Dedifferentiated amniotic fluid mesenchymal stem cell (primary cell): ENCODE data around the gene IFITM2.
"Not testable (repeated sequence)": the region's sequence is repeated elsewhere in the genome, so short reads cannot be mapped to it uniquely, and the experiment has no call there.

Experiments used
- DNase-seq: peaks from one replicate; pipeline ENCODE4 v3.0.0-alpha.2; 2016; ENCODE audit errors: extremely low spot score

The IFITM2 gene

DNA sequence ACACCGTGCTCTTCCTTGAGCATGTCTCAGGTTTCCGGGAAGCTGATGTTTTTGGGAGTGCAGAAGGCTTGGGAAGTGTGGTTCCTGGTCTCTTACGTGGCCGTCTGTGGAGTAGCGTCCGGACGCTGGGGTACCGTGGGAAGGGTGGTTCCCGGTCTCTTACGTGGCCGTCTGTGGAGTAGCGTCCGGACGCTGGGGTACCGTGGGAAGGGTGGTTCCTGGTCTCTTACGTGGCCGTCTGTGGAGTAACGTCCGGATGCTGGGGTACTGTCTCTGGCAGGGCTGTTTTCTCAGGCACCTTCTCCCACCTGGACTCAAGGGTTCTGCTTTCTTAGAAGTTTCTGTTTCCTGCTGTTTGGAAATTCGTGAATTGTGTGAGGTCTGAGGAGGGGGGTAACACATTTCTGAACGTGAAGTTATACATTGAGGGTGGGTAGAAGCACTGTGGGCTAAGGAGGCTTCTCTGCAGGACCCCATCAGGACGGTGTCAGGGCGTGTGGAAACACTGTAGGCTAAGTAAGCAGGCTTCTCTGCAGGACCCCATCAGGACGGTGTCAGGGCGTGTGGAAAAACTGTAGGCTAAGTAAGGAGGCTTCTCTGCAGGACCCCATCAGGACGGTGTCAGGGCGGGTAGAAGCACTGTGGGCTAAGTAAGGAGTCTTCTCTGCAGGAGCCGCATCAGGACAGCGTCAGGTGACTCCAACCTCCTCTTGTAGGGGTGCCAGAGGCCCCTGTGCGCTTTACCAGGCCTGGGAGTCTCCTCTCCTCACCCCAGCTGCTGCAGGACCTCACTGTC is 18.4 kb downstream of the IFITM2 start:
- no peak for DNase-seq

- DNase-seq = no peak
Observed at GRCh38 chr11:326592-326841, 18.9 kb downstream of the IFITM2 start.

- no peak for DNase-seq
Observed at GRCh38 chr11:326842-327580, 19.4 kb downstream of the IFITM2 start.

DNA sequence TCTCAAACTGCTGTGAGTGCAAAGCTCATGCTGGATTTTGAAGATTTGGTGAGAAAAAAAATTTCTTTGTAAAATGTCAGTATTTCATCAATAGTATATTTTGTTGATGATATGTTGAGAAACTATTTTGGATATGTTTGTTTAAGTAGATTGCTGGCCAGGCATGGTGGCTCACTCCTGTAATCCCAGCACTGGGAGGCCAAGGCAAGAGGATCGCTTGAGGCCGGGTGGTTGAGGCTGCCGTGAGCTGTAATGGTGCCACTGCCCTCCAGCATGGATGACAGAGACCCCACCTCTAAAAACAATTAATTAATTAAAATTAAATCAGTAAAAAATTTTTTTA is 19.9 kb downstream of the IFITM2 start:
- DNase-seq = no peak

- DNase-seq = no peak
Observed at GRCh38 chr11:328012-328411, 20.4 kb downstream of the IFITM2 start.

GRCh38 chr11:328516-329100 is 21.0 kb downstream of the IFITM2 start:
- not testable (repeated sequence) for DNase-seq

DNA sequence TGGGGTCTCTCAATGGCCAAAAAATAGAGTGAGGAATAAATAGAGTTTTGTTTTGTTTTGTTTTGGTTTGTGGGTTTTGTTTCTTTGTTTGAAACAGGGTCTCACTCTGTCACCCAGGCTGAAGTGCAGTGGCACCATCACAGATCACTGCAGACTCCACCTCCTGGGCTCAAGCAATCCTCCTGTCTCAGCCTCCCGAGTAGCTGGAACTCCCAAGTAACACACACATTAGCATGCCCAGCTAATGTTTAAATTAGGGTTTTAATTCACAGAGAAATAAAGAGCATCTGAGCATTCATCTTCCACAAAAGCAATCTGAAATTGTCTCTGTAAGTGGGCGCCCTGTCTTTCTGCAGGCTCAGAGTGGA is 22.3 kb downstream of the IFITM2 start:
- no peak for DNase-seq

- DNase-seq = no peak
Observed at GRCh38 chr11:330307-330693, 22.7 kb downstream of the IFITM2 start.

DNA sequence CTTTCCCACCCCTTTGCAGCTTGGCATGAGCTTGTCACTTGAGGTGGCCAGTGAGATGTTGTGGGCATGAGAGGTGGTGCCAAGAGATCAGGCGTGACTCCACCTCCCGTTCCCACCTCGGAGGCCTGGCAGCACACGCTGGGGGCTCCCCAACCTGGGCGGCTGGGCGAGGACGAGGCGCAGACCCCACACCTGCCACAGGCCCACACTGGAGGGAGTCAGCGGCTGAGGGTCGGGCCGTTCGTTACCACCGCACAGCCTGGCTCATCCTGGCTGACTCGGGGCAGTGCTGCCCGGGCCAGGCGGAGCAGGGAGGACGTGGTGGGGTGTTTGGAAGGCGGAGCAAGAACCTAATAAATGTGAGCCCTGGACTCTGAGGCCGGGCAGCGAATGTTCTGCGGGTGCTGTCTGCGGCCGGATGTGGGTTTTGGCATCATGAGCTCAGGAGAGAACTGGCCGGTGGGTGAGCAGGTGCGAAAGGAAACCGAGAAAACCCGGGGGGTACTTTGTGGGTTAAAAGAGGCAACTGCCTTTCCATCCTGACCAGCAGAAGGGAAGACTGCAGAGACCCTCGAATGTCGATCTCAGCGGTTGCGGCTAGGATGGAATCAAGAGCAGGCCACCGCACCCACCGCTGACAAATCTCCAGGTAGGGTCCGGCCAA is 23.2 kb downstream of the IFITM2 start:
- no peak for DNase-seq

DNA sequence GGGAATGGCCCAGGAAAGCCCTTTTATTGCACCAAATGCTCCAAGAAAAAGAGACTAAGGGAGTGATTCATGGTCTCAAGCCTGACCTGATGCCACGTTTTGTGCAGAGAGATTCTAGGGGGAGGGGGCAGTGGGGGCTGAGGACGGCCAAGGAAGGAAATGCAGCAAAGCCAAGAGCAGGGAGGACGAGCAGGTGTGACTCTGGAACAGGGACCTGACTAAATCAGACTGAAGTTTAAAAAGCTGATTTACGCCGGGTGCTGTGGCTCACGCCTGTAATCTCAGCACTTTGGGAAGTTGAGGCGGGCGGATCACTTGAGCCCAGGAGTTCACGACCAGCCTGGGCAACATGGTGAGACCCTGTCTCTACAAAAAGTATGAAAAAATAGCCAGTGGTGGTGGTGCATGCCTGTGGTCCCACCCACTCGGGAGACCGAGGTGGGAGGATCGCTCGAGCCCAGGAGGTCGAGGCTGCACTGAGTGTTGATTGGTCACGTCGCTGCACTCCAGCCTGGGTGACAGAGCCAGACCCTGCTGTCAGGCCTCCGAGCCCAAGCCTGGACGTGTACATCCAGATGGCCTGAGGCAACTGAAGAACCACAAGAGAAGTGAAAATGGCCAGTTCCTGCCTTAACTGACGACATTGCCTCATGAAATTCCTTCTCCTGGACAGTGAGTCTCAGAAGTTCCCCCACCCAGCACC is 23.9 kb downstream of the IFITM2 start:
- no peak for DNase-seq

- DNase-seq = no peak
Observed at GRCh38 chr11:332651-333480, 25.2 kb downstream of the IFITM2 start.

GRCh38 chr11:333616-334263 is 26.1 kb downstream of the IFITM2 start:
- DNase-seq = not testable (repeated sequence)

- no peak for DNase-seq
Observed at GRCh38 chr11:334264-334994, 26.8 kb downstream of the IFITM2 start.

DNA sequence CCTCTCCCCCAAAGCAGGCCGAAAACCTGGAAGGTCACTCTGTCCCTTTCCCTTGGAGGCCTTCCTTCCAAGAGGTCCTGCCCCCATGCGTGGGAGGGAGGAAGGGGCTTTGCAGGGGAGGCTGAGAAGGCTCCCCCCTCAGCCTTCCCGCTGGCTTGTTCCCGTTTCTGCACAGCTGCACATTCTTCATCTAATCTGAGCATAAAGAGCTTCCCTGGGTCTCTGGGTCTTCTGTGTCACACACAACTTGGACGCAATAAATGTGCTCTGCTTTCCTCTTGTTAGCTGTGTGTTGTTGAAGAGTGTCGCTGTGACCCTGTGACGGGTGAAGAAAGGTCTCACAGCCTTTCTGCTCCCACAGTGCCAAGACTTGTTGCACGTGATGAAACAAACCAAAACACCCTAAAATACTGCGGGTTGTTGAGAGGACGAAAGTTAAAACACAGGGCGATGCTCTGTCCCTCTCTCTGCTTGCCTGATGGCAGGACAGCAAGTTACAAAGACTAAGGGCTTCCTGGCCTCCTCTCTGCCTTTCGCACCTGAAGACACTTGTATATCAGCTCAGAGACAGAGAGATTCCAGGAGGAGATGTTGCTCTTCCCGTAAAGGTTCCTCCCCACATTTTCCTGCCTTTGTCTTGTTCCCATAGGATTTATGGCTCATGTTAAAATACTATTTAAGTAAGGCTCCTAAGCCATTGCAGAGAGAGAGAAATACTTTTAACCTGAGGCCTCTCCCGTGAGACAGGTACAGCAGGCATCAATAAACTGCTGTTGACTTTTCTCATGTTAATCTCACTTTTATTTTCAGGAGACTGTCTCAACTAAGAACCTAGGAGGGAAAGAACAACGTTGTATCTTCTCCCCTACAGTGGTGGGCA is 28.4 kb downstream of the IFITM2 start:
- DNase-seq = no peak

- no peak for DNase-seq
Observed at GRCh38 chr11:336659-337198, 29.1 kb downstream of the IFITM2 start.

DNA sequence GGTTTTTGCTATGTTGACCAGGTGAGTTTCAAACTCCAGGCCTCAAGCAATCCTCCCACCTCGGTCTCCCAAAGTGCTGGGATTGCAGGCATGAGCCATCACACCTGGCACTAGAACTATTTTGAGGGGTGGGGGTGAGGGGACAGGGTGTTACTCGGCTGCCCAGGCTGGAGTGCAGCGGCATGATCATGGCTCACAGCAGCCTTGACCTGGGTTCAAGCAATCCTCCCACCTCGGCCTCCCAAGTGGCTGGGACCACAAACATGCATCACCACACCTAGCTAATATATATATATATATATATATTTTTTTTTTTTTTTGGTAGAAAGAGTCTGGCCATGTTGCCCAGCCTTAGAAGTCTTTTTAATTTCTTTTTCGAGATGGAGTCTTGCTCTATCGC is 30.1 kb downstream of the IFITM2 start:
- no peak for DNase-seq

DNA sequence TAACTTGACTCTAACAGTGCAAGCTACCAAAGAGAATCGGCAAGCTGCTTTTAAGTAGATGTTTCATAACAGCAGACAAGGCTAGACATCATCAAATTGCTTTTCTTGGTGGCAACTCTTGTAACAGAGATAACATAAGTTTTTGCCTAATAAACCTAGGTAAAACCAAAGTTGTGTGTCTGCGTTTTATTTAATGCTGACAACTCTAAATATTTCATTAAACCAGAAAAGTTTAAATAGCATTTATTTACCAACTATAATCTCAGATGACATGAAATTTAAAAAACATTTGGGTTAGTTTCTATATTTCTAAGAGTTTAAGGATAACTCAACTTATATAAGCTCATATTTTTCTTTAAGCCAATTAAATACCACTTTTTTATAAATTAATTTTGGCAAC is 32.3 kb downstream of the IFITM2 start:
- DNase-seq = no peak

- DNase-seq = no peak
Observed at GRCh38 chr11:340539-341512, 33.2 kb downstream of the IFITM2 start.
